Measurements from ENCODE around the gene NBEA.

NBEA gene

GRCh38 chr13:35474496-35475211 lies 532.6 kb downstream of the NBEA start:
- no peak for DNase-seq (ENCODE audit: low read depth in 2 of 2)

DNA sequence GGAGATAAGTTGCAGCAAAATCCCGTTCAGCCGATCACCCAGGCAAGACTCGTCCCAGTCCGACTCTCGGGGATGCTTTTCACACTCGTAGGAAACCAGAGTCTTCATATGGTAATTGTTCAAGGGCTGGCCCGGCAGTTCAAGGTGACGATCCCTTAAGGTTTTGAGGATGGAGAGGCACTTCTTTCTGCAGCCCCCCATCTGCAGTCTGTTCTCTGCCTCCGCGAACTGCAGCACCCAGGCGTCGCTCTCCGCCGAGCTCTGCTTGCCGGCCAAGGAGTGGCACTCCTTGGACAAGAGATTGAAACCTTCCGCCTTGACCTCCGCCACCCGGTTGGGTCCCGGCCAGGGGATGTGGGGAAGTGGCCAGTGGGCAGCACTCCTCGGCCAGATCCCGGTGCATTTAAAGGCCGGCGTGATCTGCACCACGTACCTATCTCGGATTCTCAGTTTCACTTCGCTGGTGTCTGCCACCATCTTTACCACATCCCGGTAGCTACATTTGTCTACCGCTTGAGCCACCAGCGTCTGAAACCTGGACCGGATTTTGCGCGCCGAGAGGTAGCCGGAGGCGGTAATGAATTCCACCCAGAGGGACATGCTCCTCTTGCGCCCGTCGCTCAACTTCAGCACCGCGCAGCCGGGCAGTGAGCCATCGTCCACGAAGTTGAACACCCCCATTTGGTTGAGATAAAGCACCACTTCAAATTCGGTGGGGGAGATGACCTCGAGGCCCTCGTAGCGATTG lies 533.3 kb downstream of the NBEA start:
- DNase-seq (ENCODE audit: low read depth in 2 of 2): no peak

DNA sequence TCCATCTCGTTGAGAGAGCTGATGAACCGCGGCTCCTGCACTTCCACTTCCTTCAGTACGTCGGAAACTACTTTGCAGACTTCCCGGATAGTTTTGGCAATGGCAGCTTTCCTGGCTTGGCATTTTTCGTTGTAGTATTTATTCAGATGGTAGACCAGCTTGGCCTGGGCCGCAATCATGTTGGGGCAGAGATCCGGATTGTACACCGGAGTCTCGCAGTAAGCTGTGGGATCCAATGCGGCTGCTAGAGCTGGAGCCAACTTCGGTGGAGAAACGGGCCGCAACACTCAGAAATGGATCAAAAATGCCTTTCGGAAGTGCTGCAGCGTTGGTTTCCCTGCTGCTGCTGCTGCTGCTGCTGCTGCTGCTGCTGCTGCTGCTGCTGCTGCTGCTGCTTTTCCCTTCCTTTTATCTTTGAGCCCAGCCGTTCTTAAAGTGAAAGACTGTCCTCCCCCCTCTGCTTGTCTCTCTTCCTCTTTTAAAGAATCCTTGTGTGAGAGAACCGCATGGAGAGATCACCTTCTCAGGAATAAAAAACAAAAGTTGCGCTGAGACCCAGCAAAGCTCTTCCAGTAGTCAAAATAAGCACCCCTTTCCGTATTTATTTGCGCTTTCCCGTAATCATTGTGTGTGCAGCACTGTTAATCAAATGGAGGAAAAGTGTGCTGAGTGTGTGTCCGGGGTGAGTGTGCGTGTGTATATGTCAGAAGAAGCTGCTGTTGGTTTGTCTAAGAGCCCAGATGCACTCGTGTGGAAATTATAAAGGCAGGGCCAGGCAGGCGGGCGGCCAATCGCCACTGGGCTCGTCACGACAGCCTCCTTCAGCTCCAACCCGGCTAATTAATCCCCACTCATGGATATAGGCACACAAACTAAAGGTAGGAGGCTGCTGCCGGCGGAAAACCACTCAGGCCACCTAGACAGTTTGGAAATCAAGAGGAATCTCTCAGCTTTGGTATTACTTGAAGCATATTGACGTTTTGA lies 534.2 kb downstream of the NBEA start, which contains the start of gene MAB21L1:
TSS of gene MAB21L1 (minus strand) at position 730 of the 984 bp plus-strand sequence. CDS start at position 179, 551 bp downstream.
- DNase-seq (ENCODE audit: low read depth in 2 of 2): no peak

- DNase-seq (ENCODE audit: low read depth in 2 of 2): no peak
These were observed 535.4 kb downstream of the NBEA start for GRCh38 chr13:35477386-35477946.

DNA sequence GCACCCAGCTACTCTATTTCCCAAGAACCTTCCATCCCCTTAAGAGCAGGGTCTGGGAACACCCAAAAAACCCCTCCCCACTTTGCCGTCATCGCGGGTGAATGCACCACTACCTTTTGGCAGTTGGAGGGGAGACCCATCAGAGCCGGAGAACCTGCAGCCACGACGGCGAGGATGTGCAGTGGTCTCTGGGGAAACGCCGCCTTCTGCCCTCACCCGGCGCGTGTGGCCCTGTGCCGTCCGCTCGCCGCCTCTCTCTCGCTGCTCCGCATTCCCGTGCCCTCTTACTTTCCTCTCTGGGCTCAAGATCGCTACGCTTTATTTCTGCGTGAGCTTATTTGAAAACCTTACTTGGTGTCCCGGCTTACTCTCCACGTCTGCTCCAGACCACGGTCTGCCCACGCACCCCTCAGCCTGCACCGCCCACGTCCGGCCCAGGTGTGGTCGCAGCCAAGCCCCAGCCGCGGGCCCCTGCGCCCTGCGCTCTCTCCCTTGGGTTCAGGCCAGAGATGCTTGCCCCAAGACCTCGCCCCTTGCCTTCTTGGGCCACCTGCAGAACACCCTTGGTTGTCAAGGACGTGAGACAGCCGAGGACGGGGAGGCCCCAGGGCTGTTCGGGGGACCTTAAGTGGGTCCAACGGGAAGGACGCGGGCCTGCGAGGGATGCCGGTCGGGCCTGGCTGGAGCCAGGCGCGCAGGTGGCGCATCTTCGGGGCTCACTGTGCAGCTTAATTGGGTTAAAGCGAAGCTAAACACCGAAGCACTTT lies 536.4 kb downstream of the NBEA start:
- no peak for DNase-seq (ENCODE audit: low read depth in 2 of 2)

GRCh38 chr13:35479038-35479492 lies 537.0 kb downstream of the NBEA start:
- no peak for DNase-seq (ENCODE audit: low read depth in 2 of 2)

- no peak for DNase-seq (ENCODE audit: low read depth in 2 of 2)
These were observed 537.6 kb downstream of the NBEA start for GRCh38 chr13:35479706-35480105.

GRCh38 chr13:35480346-35480745 lies 538.3 kb downstream of the NBEA start:
- no peak for DNase-seq (ENCODE audit: low read depth in 2 of 2)

DNA sequence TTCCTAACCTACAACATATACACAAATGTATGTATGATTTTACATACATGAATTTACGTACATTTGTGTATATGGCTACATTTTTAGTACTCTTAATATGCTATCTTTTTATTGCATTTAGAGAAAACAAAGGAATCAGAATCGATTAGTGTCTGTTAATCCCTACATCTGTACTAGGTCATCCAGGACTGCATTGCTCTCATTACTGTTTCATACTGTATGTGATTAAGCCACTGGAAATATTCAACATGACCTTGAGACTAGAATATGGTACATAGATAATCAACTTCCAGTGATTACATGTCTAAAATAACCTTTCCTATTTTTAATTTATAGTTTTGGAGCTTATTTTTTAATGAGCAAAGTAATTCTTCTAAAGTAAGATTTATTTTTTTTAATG lies 539.7 kb downstream of the NBEA start:
- DNase-seq (ENCODE audit: low read depth in 2 of 2): no peak

DNA sequence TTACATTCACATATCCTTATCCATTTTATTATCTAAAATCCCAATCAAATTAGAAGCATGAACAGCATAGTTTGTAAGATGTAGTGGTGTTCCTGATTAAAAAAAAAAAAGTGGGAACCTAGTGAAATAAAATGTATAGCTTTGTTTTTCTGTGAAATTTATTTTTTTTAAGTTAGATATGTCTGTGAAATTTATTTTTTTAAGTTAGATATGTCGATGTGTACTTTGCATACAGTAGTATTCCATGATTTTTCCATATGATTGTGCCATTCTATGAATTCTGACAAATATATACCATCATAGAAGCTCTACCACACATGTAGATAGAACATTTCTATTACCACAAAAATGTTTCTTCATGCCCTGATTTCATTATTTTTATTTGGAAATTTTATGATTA lies 540.5 kb downstream of the NBEA start:
- DNase-seq (ENCODE audit: low read depth in 2 of 2): no peak

DNA sequence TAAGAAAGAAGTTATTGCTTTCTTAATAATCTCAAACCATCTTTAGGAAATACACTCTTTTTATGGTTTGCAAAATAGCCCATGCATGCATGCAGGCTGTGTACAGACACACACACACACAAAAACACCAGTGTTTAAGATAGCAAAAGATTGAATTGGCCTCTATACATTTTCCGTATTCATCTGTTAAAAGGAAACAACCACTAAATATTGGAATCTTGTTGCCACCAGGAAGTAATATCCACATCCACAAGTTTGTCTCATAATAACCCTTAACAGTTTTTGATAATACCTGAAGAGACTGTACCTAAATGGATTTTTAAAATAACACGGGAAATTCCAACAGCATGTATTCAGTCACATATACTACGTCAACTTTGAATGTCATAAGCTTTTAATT lies 541.7 kb downstream of the NBEA start:
- DNase-seq (ENCODE audit: low read depth in 2 of 2): no peak

- DNase-seq (ENCODE audit: low read depth in 2 of 2): no peak
These were observed 542.3 kb downstream of the NBEA start for GRCh38 chr13:35484384-35484783.

- DNase-seq (ENCODE audit: low read depth in 2 of 2): no peak
These were observed 543.4 kb downstream of the NBEA start for GRCh38 chr13:35485424-35485823.

DNA sequence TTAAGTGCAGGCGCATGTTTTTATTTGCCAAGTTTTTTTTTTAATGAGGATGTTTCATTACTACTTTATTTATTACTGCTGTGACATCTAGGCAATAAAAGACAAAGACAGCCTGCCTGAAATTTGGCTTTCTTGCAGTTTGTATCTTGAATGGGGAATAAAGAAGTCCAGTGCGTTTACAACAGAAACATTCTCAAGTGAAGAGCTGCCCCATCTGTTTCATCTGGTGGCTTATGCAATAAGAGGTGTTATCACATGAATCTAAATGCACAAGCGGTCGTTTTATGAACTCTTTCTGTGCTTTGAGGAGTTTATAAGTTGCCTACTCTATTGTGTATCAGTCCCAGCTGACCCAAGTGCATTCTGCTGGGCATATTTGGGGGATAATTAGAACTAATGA lies 547.0 kb downstream of the NBEA start:
- no peak for DNase-seq (ENCODE audit: low read depth in 2 of 2)

DNA sequence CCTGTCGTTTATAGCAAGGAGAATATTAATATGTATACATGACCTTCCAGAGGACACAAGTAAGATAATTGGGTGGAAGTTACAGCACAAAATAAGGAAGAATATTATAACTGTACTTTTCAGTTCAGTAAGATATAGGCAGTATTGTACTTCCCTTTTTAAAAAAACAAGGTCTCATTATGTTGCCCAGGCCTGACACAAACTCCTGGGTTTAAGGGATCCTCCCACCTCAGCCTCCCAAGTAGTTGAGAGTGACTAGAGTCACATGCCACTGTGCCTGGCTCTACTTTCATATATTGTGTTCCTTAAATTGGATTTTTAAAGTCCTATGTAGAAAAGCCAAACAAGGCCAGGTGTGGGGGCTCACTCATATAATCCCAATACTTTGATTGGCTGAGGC lies 553.9 kb downstream of the NBEA start:
- DNase-seq (ENCODE audit: low read depth in 2 of 2): no peak

DNA sequence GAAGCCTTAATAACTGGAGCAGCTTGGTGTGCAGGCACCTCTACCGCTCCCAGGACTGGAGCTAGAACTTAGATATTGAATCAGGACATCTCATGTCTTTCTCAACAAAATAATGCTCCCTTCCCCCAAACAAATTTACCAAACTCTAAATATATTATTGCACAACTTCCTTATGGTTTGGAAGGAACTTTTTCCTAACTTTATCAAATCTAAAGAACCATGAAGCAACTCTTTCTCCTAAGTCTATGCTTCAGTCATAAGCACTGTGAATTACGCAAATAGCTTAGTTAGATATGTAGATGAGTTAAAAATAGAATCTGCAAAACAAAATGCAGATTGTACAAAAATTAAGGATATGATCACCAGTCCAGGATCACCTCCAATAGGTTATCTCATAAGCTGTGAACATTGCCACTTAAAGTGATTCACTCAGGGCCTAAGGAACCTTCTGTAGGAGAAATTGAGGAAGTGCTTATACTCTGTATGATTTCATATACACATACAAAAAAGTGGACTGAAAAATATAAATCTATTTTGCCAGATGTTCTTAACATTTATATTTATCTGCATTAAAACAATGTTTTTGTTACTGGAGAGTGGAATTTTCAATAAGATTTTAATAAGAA lies 554.8 kb downstream of the NBEA start:
- DNase-seq (ENCODE audit: low read depth in 2 of 2): no peak

- DNase-seq (ENCODE audit: low read depth in 2 of 2): no peak
These were observed 556.2 kb downstream of the NBEA start for GRCh38 chr13:35498231-35498630.

GRCh38 chr13:35499196-35499662 lies 557.2 kb downstream of the NBEA start:
- no peak for DNase-seq (ENCODE audit: low read depth in 2 of 2)

DNA sequence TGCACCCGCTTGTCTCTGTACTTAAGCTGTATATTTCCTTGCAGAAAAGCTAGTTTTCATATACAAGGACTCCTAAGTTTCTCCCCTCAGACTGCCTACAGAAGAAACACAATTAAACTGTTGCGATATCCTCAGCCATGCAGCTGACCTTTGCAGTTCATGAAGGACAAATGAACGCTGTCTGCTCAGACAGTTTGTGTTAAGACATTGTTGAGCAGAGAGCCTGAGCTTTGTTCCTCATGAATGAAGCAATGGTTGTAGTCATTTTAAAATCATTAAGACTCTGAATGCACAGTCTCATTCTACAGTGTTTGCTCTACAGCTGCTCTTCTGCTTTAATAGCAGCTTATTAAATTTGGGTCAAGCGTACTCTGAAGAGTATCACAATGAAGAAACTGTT lies 557.6 kb downstream of the NBEA start:
- no peak for DNase-seq (ENCODE audit: low read depth in 2 of 2)

DNA sequence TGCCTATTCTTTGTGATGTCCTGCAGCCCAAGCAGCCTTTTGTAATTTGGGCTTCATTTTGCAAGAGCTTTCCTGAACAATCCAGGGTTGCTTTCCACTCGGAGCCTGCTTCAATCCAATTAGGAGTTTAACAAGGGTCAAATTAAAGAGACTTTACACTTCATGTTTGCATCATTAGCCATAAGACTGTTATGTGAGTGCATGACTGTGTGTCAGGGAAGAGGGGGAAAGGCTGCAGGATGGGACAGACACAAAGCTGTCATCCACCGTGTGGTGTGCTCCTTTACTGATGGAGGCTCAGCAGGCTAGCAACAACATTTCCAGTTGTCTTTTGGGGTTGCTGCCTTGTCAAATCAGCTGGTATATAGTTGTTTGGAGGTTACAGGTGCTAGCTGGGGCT lies 558.1 kb downstream of the NBEA start:
- no peak for DNase-seq (ENCODE audit: low read depth in 2 of 2)

Data from stimulated activated CD4-positive, alpha-beta T cell treated with anti-CD3 and anti-CD28 coated beads, Interleukin-1b, Interleukin-23, amount 100 ng/mL, for 1 hour (primary cell).